HEK293 (cell line): Measurements from ENCODE around the gene TLX3.

Source experiments
- ZNF311 ChIP-seq: fragments of 450-650 bp; formaldehyde crosslinking; IDR thresholded peaks from 2 replicates; pipeline ENCODE4 v1.5.1; 2017; ENCODE audit warnings: missing biosample characterization, missing genetic modification characterization, borderline replicate concordance
- TF ChIP-seq, protein P1 (sequence below): fragments of 450-650 bp; formaldehyde crosslinking; IDR thresholded peaks from 2 replicates; pipeline ENCODE4 v1.5.1; 2016; ENCODE audit warnings: missing biosample characterization, missing genetic modification characterization

DNA sequence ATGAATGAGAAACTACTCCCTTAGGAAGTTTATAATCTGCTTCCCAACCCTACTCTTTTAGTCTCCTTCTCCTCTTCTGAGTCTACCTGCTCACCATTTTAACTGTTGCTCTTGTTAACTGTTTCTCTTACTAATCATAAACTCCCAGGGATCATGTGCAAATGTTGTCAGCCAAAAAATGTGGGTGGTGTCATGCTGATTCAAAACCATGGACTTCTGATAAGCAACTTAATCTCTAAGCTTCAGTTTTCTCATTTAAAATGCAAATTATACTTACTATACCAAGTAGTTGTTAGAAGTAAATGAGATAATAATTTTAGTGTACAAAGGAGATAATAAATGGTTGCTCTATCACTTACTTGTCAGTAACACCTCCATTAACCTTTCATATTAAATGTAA, 45.9 kb upstream of the TLX3 start:
- TF ChIP-seq, protein P1, sequence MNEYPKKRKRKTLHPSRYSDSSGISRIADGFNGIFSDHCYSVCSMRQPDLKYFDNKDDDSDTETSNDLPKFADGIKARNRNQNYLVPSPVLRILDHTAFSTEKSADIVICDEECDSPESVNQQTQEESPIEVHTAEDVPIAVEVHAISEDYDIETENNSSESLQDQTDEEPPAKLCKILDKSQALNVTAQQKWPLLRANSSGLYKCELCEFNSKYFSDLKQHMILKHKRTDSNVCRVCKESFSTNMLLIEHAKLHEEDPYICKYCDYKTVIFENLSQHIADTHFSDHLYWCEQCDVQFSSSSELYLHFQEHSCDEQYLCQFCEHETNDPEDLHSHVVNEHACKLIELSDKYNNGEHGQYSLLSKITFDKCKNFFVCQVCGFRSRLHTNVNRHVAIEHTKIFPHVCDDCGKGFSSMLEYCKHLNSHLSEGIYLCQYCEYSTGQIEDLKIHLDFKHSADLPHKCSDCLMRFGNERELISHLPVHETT = no peak
- no peak for TF ChIP-seq ZNF311 (tag by site-specific recombination)
